ENCODE results near the gene TACR1.
"Not testable (repeated sequence)": the region's sequence is repeated elsewhere in the genome, so short reads cannot be mapped to it uniquely, and the experiment has no call there.

The TACR1 gene

GRCh38 chr2:75194184-75194868, 5.0 kb downstream of the TACR1 start:
- no peak for DNase-seq (ENCODE audit: low spot score)

- no peak for DNase-seq (ENCODE audit: low spot score)
Measured at GRCh38 chr2:75192496-75192895, 6.8 kb downstream of the TACR1 start.

GRCh38 chr2:75190271-75190990, 8.9 kb downstream of the TACR1 start:
- no peak for DNase-seq (ENCODE audit: low spot score)

GRCh38 chr2:75186821-75187220, 12.5 kb downstream of the TACR1 start:
- DNase-seq (ENCODE audit: low spot score) = no peak

GRCh38 chr2:75182606-75183005, 16.7 kb downstream of the TACR1 start:
- DNase-seq (ENCODE audit: low spot score) = no peak

- no peak for DNase-seq (ENCODE audit: low spot score)
Measured at GRCh38 chr2:75180476-75180875, 18.8 kb downstream of the TACR1 start.

- no peak for DNase-seq (ENCODE audit: low spot score)
Measured at GRCh38 chr2:75177427-75177826, 21.9 kb downstream of the TACR1 start.

- DNase-seq (ENCODE audit: low spot score) = no peak
Measured at GRCh38 chr2:75175456-75175855, 23.9 kb downstream of the TACR1 start.

- no peak for DNase-seq (ENCODE audit: low spot score)
Measured at GRCh38 chr2:75174981-75175380, 24.3 kb downstream of the TACR1 start.

- no peak for DNase-seq (ENCODE audit: low spot score)
Measured at GRCh38 chr2:75174519-75174918, 24.8 kb downstream of the TACR1 start.

GRCh38 chr2:75173740-75174139, 25.6 kb downstream of the TACR1 start:
- no peak for DNase-seq (ENCODE audit: low spot score)

- DNase-seq (ENCODE audit: low spot score) = not testable (repeated sequence)
Measured at GRCh38 chr2:75171423-75171822, 27.9 kb downstream of the TACR1 start.

GRCh38 chr2:75170889-75171288, 28.4 kb downstream of the TACR1 start:
- no peak for DNase-seq (ENCODE audit: low spot score)

GRCh38 chr2:75168186-75168585, 31.1 kb downstream of the TACR1 start:
- no peak for DNase-seq (ENCODE audit: low spot score)

- DNase-seq (ENCODE audit: low spot score) = no peak
Measured at GRCh38 chr2:75166491-75166890, 32.8 kb downstream of the TACR1 start.

- no peak for DNase-seq (ENCODE audit: low spot score)
Measured at GRCh38 chr2:75162897-75163296, 36.4 kb downstream of the TACR1 start.

GRCh38 chr2:75162259-75162658, 37.1 kb downstream of the TACR1 start:
- no peak for DNase-seq (ENCODE audit: low spot score)

GRCh38 chr2:75157435-75157834, 41.9 kb downstream of the TACR1 start:
- no peak for DNase-seq (ENCODE audit: low spot score)

- no peak for DNase-seq (ENCODE audit: low spot score)
Measured at GRCh38 chr2:75155115-75155514, 44.2 kb downstream of the TACR1 start.

GRCh38 chr2:75153221-75153620, 46.1 kb downstream of the TACR1 start:
- peak; percentile 33 for DNase-seq (ENCODE audit: low spot score)

- DNase-seq (ENCODE audit: low spot score) = not testable (repeated sequence)
Measured at GRCh38 chr2:75152243-75152642, 47.1 kb downstream of the TACR1 start.

- not testable (repeated sequence) for DNase-seq (ENCODE audit: low spot score)
Measured at GRCh38 chr2:75147884-75148283, 51.4 kb downstream of the TACR1 start.

- DNase-seq (ENCODE audit: low spot score) = no peak
Measured at GRCh38 chr2:75146606-75147332, 52.6 kb downstream of the TACR1 start.
